ENCODE measurements around the gene IFNE.

IFNE gene

DNA sequence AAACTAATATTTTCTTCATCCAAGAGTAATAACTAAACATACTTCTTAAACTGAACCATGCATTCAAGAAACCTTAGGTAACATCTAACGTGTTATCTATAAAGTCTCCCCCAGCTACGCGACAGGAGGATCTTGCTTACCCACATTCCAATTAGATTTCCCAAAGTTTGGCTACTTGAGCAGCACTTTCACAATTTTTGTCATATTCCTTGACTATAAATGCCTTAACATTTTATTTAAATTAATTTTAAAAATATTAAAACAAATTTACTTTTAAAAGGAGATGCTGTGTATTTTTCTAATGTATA is 25.3 kb upstream of the IFNE start:
- no peak for FAIRE-seq
- TF ChIP-seq, protein P1, sequence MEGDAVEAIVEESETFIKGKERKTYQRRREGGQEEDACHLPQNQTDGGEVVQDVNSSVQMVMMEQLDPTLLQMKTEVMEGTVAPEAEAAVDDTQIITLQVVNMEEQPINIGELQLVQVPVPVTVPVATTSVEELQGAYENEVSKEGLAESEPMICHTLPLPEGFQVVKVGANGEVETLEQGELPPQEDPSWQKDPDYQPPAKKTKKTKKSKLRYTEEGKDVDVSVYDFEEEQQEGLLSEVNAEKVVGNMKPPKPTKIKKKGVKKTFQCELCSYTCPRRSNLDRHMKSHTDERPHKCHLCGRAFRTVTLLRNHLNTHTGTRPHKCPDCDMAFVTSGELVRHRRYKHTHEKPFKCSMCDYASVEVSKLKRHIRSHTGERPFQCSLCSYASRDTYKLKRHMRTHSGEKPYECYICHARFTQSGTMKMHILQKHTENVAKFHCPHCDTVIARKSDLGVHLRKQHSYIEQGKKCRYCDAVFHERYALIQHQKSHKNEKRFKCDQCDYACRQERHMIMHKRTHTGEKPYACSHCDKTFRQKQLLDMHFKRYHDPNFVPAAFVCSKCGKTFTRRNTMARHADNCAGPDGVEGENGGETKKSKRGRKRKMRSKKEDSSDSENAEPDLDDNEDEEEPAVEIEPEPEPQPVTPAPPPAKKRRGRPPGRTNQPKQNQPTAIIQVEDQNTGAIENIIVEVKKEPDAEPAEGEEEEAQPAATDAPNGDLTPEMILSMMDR (IDR thresholded peaks at IDR 0.05; ENCODE audit: insufficient read depth, missing control alignments): no peak
- DNase-seq (ENCODE audit: insufficient read length, low spot score): no peak

DNA sequence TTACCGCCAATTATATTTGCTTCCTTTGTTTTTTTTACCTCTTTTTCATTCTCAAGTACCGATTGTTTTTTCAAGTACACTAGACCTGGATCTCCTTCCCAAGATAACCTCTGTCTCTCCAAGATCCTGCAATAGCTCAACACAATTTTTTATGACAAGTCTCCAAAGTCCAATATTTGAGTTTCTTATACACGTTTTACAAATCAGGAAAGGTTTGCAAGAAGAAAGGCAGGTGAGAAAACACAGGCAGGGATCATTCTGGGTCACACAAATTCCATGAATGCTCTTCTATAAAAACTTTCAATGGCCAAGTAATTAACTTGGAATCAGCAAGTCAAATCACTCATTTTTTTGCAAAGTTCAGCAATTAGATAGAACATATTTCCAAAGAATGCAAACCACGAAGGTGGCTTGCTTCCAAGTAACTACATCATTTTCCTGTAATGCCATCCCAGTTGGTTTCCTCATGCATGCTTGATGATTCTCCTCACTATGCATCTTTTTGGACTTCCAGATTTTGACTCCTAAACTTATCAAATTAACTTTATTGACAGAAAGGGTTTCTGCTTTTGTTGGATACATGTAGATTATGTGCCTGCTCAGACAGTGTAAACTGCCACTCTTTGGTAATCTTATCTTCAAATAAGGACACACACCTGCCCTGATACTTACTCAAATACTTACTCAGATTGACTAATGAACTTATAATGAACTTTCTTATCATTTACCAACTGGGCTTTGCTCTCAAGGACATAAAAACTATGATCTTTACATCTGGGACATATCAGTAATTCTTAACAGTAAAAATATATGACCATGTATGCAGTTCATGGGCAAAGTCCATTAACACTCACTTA is 24.7 kb upstream of the IFNE start:
- TF ChIP-seq, protein P1 (IDR thresholded peaks at IDR 0.05; ENCODE audit: insufficient read depth, missing control alignments): no peak
- FAIRE-seq (no peak), DNase-seq (ENCODE audit: insufficient read length, low spot score) (no peak)

DNA sequence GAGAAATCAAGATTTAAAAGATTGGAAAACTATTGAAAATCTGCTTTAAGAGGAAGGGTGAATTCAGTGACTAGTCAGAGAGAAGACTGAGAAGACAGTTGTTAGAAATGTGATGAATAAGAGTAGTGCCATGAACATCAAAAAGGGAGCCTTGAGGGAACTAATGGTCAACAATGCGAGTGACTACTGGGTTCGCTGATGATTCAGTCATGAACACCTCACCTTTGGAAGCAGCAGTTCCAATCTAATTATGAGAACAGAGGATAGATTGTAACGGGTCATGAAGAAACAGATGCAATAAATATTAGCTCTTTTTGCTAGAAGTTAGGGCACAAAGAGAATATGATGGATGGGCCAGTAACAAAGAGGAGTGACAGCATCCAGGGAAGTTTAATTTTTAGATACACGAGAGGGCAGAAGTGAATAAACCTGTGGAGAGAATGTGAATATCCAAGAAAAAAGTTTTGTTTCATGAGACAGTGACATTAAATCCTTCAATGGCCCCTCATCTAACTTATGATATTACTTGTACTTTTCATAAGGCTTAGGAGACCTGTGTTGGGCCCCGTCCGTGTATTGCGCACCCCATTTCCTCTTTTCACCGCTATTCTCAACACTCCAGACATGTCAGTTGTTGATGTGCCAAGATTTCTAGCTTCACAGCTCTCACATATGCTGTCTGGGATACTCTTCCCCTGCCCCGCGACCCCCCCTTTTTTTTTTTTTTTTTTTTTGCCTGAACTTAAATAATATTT is 23.5 kb upstream of the IFNE start:
- no peak for DNase-seq (ENCODE audit: insufficient read length, low spot score)
- TF ChIP-seq, protein P1 (IDR thresholded peaks at IDR 0.05; ENCODE audit: insufficient read depth, missing control alignments): no peak
- no peak for FAIRE-seq

DNA sequence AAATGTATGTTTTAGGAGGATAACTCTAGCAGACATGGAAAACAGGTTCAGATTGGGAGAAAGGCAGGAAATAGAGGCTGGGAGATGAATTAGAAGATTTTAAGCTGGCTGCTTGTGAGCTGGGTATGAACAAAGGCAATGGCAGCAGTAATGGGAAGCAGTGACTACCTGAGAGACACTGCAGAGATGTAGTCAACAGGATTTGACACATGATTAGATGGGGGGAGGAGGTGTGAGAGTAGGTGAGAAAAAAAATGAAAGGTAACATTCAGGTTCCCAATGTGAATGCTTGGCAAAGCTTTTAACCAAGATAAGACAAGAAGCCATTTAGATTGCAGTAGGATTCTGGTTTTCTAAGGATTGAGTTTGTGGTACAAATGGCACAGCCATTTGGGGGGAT is 22.8 kb upstream of the IFNE start:
- TF ChIP-seq, protein P1 (IDR thresholded peaks at IDR 0.05; ENCODE audit: insufficient read depth, missing control alignments): no peak
- DNase-seq (ENCODE audit: insufficient read length, low spot score) (no peak), FAIRE-seq (no peak)

DNA sequence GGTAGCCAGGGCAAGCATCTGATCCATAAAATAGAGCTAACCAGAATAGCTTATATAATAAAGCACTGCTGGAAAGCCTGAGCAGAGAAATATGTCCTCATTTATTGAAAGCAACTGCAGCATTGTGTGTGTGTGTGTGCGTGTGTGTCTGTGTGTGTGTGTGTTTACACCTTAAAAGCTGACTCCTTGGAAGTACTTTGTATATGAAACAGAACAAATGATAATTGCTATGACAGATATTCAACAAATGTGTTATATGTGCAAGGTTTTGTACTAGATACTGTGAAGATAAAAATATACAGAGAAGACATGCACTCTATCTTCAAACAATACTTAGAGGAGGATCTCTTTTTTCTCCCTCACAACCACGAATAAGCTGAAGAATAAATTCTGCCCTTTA is 22.0 kb upstream of the IFNE start:
- DNase-seq (ENCODE audit: insufficient read length, low spot score): no peak
- TF ChIP-seq, protein P1 (IDR thresholded peaks at IDR 0.05; ENCODE audit: insufficient read depth, missing control alignments): no peak
- FAIRE-seq: no peak

DNA sequence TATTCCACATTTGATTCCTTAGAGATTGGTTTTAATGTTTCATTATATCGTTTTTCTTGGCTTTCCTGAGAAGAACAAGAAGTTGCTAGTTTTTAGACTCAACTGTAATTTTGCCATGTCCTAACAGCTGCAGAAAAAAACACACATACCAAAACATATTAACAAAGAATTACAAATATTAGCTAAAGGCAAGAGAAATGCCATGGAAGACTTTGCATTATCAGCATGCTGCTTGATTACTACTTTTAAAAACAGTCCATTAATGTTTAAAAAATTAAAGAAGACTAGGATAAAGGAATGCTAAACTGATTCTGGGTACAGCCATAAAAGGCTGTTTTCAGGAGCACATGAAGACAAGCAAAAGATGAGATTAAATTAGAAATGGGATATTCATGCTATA is 20.5 kb upstream of the IFNE start:
- FAIRE-seq: no peak
- TF ChIP-seq, protein P1 (IDR thresholded peaks at IDR 0.05; ENCODE audit: insufficient read depth, missing control alignments): no peak
- DNase-seq (ENCODE audit: insufficient read length, low spot score): no peak

DNA sequence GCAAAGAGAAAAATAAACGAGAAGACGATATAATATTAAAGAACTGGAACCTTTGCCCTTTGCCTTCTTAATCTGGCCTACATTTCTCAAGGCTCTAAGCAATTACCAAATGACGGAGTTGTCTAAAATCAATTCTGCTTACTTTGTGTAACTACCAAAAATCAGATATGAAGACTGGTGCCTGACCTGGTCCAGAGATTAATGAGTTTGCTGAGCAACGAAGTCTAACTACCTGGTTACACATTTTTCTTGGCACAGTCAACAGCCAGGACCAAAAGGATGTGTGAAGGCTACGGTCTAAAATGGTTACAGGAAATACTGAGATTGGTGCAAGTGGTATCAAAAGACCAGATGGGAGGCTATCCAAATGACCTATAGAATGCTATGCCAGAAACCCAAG is 17.8 kb upstream of the IFNE start:
- TF ChIP-seq, protein P1 (IDR thresholded peaks at IDR 0.05; ENCODE audit: insufficient read depth, missing control alignments): no peak
- no peak for FAIRE-seq
- DNase-seq (ENCODE audit: insufficient read length, low spot score): no peak

All from D721Med (cell line).